Measurements from ENCODE around the gene TPPP3.

TPPP3 gene

DNA sequence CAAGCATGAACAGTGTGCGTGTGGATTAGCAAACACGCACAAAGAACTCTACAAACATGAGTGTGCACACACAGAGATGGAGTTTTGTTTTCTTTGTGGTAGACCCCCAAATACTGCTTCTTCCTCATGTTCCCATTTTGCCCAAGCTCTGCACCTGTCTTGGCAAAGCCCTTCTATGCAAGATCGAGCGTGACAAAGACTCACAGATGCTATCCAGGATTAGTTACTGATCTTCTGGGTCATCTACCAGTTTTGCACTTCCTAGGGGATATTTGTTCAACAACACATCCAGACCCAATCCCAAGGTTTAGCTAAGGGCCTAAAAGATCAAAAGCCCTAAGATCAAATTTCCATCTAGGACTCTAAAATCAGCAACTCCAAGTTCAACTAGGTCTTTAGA is 50.7 kb downstream of the TPPP3 start:
- DNase-seq (ENCODE audit: low read depth in 2 of 2): no peak

DNA sequence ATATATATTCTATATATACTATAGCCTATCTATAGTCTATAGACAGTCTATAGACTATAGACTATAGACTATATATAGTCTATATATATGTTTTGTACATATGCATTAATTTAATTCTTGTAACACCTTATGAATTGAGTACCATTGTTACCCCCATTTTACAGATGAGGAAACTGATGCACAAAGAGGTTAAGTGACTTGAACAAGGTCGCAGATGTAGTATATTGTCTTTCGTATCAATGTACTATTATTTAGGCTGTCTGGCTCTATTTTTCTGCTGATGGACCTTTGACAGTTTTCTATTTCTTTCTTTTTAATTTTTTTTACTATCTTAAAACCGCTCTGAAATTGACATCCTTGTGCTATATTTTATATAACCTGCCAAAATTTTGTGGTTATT is 52.0 kb downstream of the TPPP3 start:
- no peak for DNase-seq (ENCODE audit: low read depth in 2 of 2)
